Thoracic aorta (tissue), 2 donors: ENCODE results near the gene TP63. TPM values are rescaled to one million over a fixed set of nuclear protein-coding genes. Genes with fewer than 3 reads are reported as not detected.

Experiments
- ATAC-seq: fragments of 150-250 bp; one replicate; pipeline ENCODE4 v1.8.0; 2017; ENCODE audit warnings: low read depth; ENCODE audit not compliant: insufficient number of reproducible peaks, low FRiP score
- DNase-seq: peaks from one replicate; pipeline ENCODE4 v3.0.0-alpha.2; 2020; ENCODE audit warnings: low spot score
- H3K27ac ChIP-seq, 2 donors: fragments of 200-600 bp; sonication (generic); 1 replicate in 1 of 2; 2 replicates in 1 of 2; pipeline ENCODE4 v1.5.1; 2016; ENCODE audit warnings: mild to moderate bottlenecking in 2 of 2, moderate library complexity in 2 of 2
- H3K27me3 ChIP-seq: fragments of 200-600 bp; sonication (generic); replicated peaks from 2 replicates; pipeline ENCODE4 v1.6.0; 2016; ENCODE audit warnings: mild to moderate bottlenecking; ENCODE audit not compliant: insufficient read depth
- H3K36me3 ChIP-seq: fragments of 200-600 bp; sonication (generic); one replicate; pipeline ENCODE4 v1.5.1; 2016
- H3K4me1 ChIP-seq, 2 donors: fragments of 200-600 bp; sonication (generic); 1 replicate in 1 of 2; 2 replicates in 1 of 2; pipeline versions ENCODE4 v1.5.1 to v1.6.0; 2016; ENCODE audit warnings: low read depth in 2 of 2, mild to moderate bottlenecking in 1 of 2; ENCODE audit not compliant: control insufficient read depth in 1 of 2
- H3K4me3 ChIP-seq: fragments of 200-600 bp; sonication (generic); 2 replicates; pipeline ENCODE4 v1.5.1; 2016; ENCODE audit warnings: mild to moderate bottlenecking
- H3K9me3 ChIP-seq: fragments of 200-600 bp; sonication (generic); 2 replicates; pipeline ENCODE4 v1.5.1; 2016
- total RNA-seq, 2 donors: library from RNA; depleted of rRNA; stranded (reverse); fragments of >200 nt; gene quantifications; one replicate each; pipeline versions ENCODE4 v1.1.0 to v1.2.3, GENCODE V29; 2016
- TF ChIP-seq, protein P1 (sequence below): fragments of 200-600 bp; sonication (generic); IDR thresholded peaks from one replicate; pipeline ENCODE4 v1.5.1; 2019; ENCODE audit warnings: antibody characterized with exemption

The TP63 gene
- total RNA-seq, 2 donors from 2014 or later, result 0.14 to 0.42 TPM

DNA sequence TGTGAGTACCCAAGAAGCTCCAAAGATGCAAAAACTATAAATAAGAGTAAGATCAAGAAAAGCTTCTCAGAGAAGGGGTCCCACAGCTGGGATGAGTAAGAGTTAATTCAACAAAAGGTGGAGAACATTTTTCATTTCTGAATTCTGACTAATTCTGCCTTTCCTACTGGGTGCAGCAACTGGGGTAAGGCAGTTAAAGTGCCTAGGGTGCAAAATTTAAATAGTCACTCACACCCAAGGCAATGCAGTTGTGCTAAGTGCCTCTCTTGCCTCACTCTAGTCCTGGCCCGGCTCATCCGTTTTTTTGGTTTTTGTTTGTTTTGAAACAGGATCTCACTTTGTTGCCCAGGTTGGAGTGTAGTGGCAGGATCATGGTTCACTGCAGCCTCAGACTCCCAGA lies 240.2 kb downstream of the TP63 start:
- no peak overlapping the region for H3K4me3 ChIP-seq
- no peak overlapping the region for H3K27ac ChIP-seq
- no peaks in the 10 kb centered on the region for H3K27me3 ChIP-seq
- DNase-seq, result no peak
- H3K9me3 ChIP-seq, result no peaks in the 10 kb centered on the region
- ATAC-seq, result no peak
- TF ChIP-seq, protein P1, sequence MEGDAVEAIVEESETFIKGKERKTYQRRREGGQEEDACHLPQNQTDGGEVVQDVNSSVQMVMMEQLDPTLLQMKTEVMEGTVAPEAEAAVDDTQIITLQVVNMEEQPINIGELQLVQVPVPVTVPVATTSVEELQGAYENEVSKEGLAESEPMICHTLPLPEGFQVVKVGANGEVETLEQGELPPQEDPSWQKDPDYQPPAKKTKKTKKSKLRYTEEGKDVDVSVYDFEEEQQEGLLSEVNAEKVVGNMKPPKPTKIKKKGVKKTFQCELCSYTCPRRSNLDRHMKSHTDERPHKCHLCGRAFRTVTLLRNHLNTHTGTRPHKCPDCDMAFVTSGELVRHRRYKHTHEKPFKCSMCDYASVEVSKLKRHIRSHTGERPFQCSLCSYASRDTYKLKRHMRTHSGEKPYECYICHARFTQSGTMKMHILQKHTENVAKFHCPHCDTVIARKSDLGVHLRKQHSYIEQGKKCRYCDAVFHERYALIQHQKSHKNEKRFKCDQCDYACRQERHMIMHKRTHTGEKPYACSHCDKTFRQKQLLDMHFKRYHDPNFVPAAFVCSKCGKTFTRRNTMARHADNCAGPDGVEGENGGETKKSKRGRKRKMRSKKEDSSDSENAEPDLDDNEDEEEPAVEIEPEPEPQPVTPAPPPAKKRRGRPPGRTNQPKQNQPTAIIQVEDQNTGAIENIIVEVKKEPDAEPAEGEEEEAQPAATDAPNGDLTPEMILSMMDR, result no peak
- H3K4me1 ChIP-seq, result no peaks in the 10 kb centered on the region
- no peaks in the 10 kb centered on the region for H3K36me3 ChIP-seq

DNA sequence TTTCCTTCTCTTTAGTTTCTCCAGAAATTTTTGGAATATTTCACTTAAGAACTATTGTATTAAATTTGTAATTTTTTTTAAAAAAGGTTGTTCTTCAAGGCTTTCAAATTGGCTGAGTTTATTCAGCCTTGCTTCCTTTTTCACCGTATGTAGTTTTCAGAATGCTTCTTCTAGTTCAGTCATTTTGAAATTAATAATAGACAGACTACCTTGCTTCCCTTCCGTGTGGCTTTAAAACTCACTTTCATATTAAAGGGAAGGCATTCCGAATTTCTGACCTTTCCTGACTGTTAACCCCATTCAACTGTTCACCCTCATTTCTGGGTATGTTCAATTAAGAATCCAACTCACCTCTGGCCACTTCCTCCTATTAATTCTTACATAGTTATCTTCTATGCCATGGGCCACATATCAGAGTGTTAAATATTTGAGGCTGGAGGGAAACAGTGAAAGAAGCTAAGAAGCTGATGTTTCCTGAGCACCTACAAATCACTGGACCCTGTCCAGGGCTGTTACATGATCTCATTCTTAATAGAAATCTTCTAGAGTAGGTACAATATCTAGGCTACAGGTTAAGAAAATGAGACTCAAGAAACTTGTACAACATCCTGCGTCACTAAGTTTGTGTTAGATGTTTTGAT lies 252.0 kb downstream of the TP63 start:
- H3K27me3 ChIP-seq, result no peaks in the 10 kb centered on the region
- ATAC-seq, result no peak
- TF ChIP-seq, protein P1, result no peak

DNA sequence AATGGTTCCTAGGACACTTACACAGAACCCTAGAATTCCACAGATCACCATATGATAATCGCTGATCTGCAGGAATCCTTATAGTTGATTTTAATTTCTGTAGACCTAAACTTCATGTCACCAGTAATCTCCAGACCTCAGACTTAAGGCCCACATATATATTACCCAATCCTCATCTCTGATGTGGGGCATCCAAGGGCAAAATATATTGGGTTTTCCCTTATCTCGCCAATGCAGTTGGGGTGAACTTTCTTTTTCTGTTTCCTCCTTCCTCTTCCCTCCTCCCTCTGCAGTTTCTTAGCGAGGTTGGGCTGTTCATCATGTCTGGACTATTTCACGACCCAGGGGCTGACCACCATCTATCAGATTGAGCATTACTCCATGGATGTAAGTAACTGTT lies 259.3 kb downstream of the TP63 start:
- Histone ChIP-seq H3K27me3 (no peaks in the 10 kb centered on the region), H3K4me1 (no peaks in the 10 kb centered on the region), H3K9me3 (no peaks in the 10 kb centered on the region), H3K36me3 (no peaks in the 10 kb centered on the region), H3K27ac (no peak overlapping the region), H3K4me3 (no peak overlapping the region)
- ATAC-seq, result no peak
- TF ChIP-seq, protein P1, result no peak
- DNase-seq, result no peak

More for the DNA sequence above, 252.0 kb downstream of the TP63 start:
- no peaks in the 10 kb centered on the region for H3K4me1 ChIP-seq
- H3K27ac ChIP-seq, result no peak overlapping the region
- no peak overlapping the region for H3K4me3 ChIP-seq
- no peak for DNase-seq
- no peaks in the 10 kb centered on the region for H3K36me3 ChIP-seq
- H3K9me3 ChIP-seq, result no peaks in the 10 kb centered on the region

DNA sequence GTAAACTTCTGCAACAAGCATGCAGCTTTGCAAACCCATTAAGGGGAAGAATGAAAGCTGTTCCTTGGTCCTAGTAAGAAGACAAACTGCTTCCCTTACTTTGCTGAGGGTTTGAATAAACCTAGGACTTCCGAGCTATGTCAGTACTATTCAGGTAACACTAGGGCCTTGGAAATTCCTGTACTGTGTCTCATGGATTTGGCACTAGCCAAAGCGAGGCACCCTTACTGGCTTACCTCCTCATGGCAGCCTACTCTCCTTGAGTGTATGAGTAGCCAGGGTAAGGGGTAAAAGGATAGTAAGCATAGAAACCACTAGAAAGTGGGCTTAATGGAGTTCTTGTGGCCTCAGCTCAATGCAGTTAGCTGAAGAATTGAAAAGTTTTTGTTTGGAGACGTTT lies 265.3 kb downstream of the TP63 start:
- ATAC-seq, result no peak
- no peaks in the 10 kb centered on the region for H3K36me3 ChIP-seq
- TF ChIP-seq, protein P1, result no peak
- no peak for DNase-seq
- H3K4me1 ChIP-seq, result no peaks in the 10 kb centered on the region
- no peak overlapping the region for H3K4me3 ChIP-seq
- H3K27ac ChIP-seq, result no peak overlapping the region
- H3K9me3 ChIP-seq, result no peaks in the 10 kb centered on the region
- no peaks in the 10 kb centered on the region for H3K27me3 ChIP-seq

DNA sequence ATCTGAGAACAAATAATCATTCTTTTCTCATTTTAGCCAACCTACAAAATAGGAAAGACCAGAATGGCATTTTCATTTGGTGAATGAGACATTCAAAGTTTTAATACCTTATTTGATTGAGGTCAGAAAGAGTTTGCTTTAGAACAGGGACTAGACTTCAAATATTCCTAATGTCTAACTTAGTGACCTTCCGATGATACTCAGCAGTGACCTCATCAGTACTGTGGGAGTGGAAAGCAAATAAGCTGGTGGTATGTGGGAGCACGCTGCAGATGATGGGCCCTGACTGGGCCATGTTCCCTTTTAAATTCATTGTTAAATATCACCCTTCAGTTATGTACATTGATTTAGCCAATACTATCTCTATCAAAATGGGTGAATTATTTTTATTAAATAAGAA lies 266.2 kb downstream of the TP63 start:
- TF ChIP-seq, protein P1, result no peak
- DNase-seq (no peak), ATAC-seq (no peak)
- H3K9me3 ChIP-seq, result no peaks in the 10 kb centered on the region
- H3K4me3 ChIP-seq, result no peak overlapping the region
- no peaks in the 10 kb centered on the region for H3K27me3 ChIP-seq
- no peak overlapping the region for H3K27ac ChIP-seq
- H3K4me1 ChIP-seq, result no peaks in the 10 kb centered on the region
- H3K36me3 ChIP-seq, result no peaks in the 10 kb centered on the region
